ENCODE results near the gene RYK.
"Not testable (repeated sequence)": the region's sequence is repeated elsewhere in the genome, so short reads cannot be mapped to it uniquely, and the experiment has no call there.

Gene RYK

GRCh38 chr3:134253475-134254226 lies 3.0 kb upstream of the RYK start:
- DNase-seq, result no peak

- no peak for DNase-seq
Measured at GRCh38 chr3:134252766-134253165, 2.1 kb upstream of the RYK start.

GRCh38 chr3:134251731-134252391 lies 1.2 kb upstream of the RYK start:
- no peak for DNase-seq

- no peak for DNase-seq
Measured at GRCh38 chr3:134249935-134250716, 533 bp downstream of the RYK start.

GRCh38 chr3:134249296-134249841 lies 1.3 kb downstream of the RYK start:
- no peak for DNase-seq

- DNase-seq, result no peak
Measured at GRCh38 chr3:134244921-134245320, 5.7 kb downstream of the RYK start.

GRCh38 chr3:134242649-134243617 lies 7.7 kb downstream of the RYK start:
- no peak for DNase-seq

- no peak for DNase-seq
Measured at GRCh38 chr3:134239538-134239937, 11.1 kb downstream of the RYK start.

- no peak for DNase-seq
Measured at GRCh38 chr3:134237454-134238145, 13.1 kb downstream of the RYK start.

- DNase-seq, result no peak
Measured at GRCh38 chr3:134236505-134237170, 14.0 kb downstream of the RYK start.

GRCh38 chr3:134235577-134236076 lies 15.0 kb downstream of the RYK start:
- DNase-seq, result no peak

- no peak for DNase-seq
Measured at GRCh38 chr3:134232951-134233350, 17.7 kb downstream of the RYK start.

- no peak for DNase-seq
Measured at GRCh38 chr3:134232151-134232550, 18.5 kb downstream of the RYK start.

GRCh38 chr3:134231131-134231530 lies 19.5 kb downstream of the RYK start:
- DNase-seq, result no peak

- DNase-seq, result no peak
Measured at GRCh38 chr3:134229038-134229437, 21.6 kb downstream of the RYK start.

- DNase-seq, result no peak
Measured at GRCh38 chr3:134228479-134228878, 22.2 kb downstream of the RYK start.

GRCh38 chr3:134228035-134228434 lies 22.6 kb downstream of the RYK start:
- DNase-seq, result no peak

- DNase-seq, result not testable (repeated sequence)
Measured at GRCh38 chr3:134224796-134225156, 25.9 kb downstream of the RYK start.

- DNase-seq, result no peak
Measured at GRCh38 chr3:134222835-134223234, 27.8 kb downstream of the RYK start.

GRCh38 chr3:134216851-134217250 lies 33.8 kb downstream of the RYK start:
- DNase-seq, result no peak

- no peak for DNase-seq
Measured at GRCh38 chr3:134216191-134216764, 34.4 kb downstream of the RYK start.

All from SIG-M5 (cell line).